Stimulated activated naive CD8-positive, alpha-beta T cell treated with anti-CD3 and anti-CD28 coated beads, Interleukin-15, Interleukin-2, amounts not matched to agents 100 ng/mL and 50 ng/mL, for 24 hours (primary cell): Measurements from ENCODE around the gene IPO9.
A peak's percentile ranks its signal among the peaks of the same experiment; 100 is the strongest.
"Not testable (repeated sequence)": the region's sequence is repeated elsewhere in the genome, so short reads cannot be mapped to it uniquely, and the experiment has no call there.

Experiments used
- H3K27ac Mint-ChIP-seq: one replicate; pipeline ENCODE4 v1.8.0; 2021; ENCODE audit warnings: mild to moderate bottlenecking, mixed read lengths
- H3K27me3 Mint-ChIP-seq: one replicate; pipeline ENCODE4 v1.8.0; 2021; ENCODE audit warnings: mixed read lengths
- H3K36me3 Mint-ChIP-seq: one replicate; pipeline ENCODE4 v1.8.0; 2021; ENCODE audit warnings: low read depth, mixed read lengths
- H3K4me1 Mint-ChIP-seq: one replicate; pipeline ENCODE4 v1.8.0; 2021; ENCODE audit warnings: low read depth, mixed read lengths
- H3K4me3 Mint-ChIP-seq: one replicate; pipeline ENCODE4 v1.8.0; 2021; ENCODE audit warnings: mild to moderate bottlenecking, mixed read lengths
- H3K9me3 Mint-ChIP-seq: one replicate; pipeline ENCODE4 v1.8.0; 2021; ENCODE audit warnings: mixed read lengths

Gene IPO9

GRCh38 chr1:201849372-201850052 lies 20.6 kb downstream of the IPO9 start:
- Mint-ChIP-seq H3K27ac (no peak overlapping the region), H3K36me3 (peaks cover 63% of the 10 kb centered on the region), H3K9me3 (no peaks in the 10 kb centered on the region), H3K4me3 (no peak overlapping the region), H3K27me3 (no peaks in the 10 kb centered on the region), H3K4me1 (peaks cover 13% of the 10 kb centered on the region)

- Mint-ChIP-seq H3K27ac (no peak overlapping the region), H3K9me3 (no peaks in the 10 kb centered on the region), H3K36me3 (peaks cover 69% of the 10 kb centered on the region), H3K27me3 (no peaks in the 10 kb centered on the region), H3K4me3 (no peak overlapping the region), H3K4me1 (peaks cover 13% of the 10 kb centered on the region)
Measured at GRCh38 chr1:201850053-201850397, 21.1 kb downstream of the IPO9 start.

GRCh38 chr1:201851949-201852348 lies 23.0 kb downstream of the IPO9 start:
- Mint-ChIP-seq H3K36me3 (peaks cover 86% of the 10 kb centered on the region), H3K9me3 (no peaks in the 10 kb centered on the region), H3K27ac (no peak overlapping the region), H3K4me3 (no peak overlapping the region), H3K4me1 (peaks cover 5% of the 10 kb centered on the region), H3K27me3 (no peaks in the 10 kb centered on the region)

- H3K27ac Mint-ChIP-seq, H3K27me3 Mint-ChIP-seq, H3K4me3 Mint-ChIP-seq, H3K4me1 Mint-ChIP-seq, H3K9me3 Mint-ChIP-seq: not testable (repeated sequence)
- H3K36me3 Mint-ChIP-seq, result peaks cover 81% of the 10 kb centered on the region
Measured at GRCh38 chr1:201856722-201857121, 27.8 kb downstream of the IPO9 start.

- no peak overlapping the region for H3K4me3 Mint-ChIP-seq
- H3K27me3 Mint-ChIP-seq, result no peaks in the 10 kb centered on the region
- H3K27ac Mint-ChIP-seq, result no peak overlapping the region
- no peaks in the 10 kb centered on the region for H3K9me3 Mint-ChIP-seq
- H3K36me3 Mint-ChIP-seq, result peaks cover 74% of the 10 kb centered on the region
- H3K4me1 Mint-ChIP-seq, result no peaks in the 10 kb centered on the region
Measured at GRCh38 chr1:201859424-201859823, 30.5 kb downstream of the IPO9 start.

GRCh38 chr1:201861448-201861847 lies 32.5 kb downstream of the IPO9 start:
- Mint-ChIP-seq H3K27ac (no peak overlapping the region), H3K36me3 (peaks cover 68% of the 10 kb centered on the region), H3K27me3 (no peaks in the 10 kb centered on the region), H3K4me3 (no peak overlapping the region), H3K4me1 (no peaks in the 10 kb centered on the region), H3K9me3 (no peaks in the 10 kb centered on the region)

GRCh38 chr1:201870397-201870796 lies 41.4 kb downstream of the IPO9 start:
- Mint-ChIP-seq H3K4me3 (no peak overlapping the region), H3K27ac (no peak overlapping the region), H3K36me3 (peaks cover 80% of the 10 kb centered on the region), H3K4me1 (no peaks in the 10 kb centered on the region), H3K9me3 (no peaks in the 10 kb centered on the region), H3K27me3 (no peaks in the 10 kb centered on the region)

- peaks cover 77% of the 10 kb centered on the region for H3K36me3 Mint-ChIP-seq
- H3K27ac Mint-ChIP-seq, result no peak overlapping the region
- H3K4me3 Mint-ChIP-seq, result no peak overlapping the region
- no peaks in the 10 kb centered on the region for H3K9me3 Mint-ChIP-seq
- H3K4me1 Mint-ChIP-seq, result no peaks in the 10 kb centered on the region
- no peaks in the 10 kb centered on the region for H3K27me3 Mint-ChIP-seq
Measured at GRCh38 chr1:201874672-201875071, 45.7 kb downstream of the IPO9 start.

- Mint-ChIP-seq H3K27me3 (no peaks in the 10 kb centered on the region), H3K27ac (no peak overlapping the region), H3K4me1 (no peaks in the 10 kb centered on the region), H3K4me3 (no peak overlapping the region), H3K36me3 (peaks cover 64% of the 10 kb centered on the region), H3K9me3 (no peaks in the 10 kb centered on the region)
Measured at GRCh38 chr1:201876148-201876818, 47.3 kb downstream of the IPO9 start.

- no peaks in the 10 kb centered on the region for H3K27me3 Mint-ChIP-seq
- H3K4me1 Mint-ChIP-seq, result no peaks in the 10 kb centered on the region
- H3K36me3 Mint-ChIP-seq, result peaks cover 47% of the 10 kb centered on the region
- no peak overlapping the region for H3K4me3 Mint-ChIP-seq
- H3K9me3 Mint-ChIP-seq, result no peaks in the 10 kb centered on the region
- H3K27ac Mint-ChIP-seq, result no peak overlapping the region
Measured at GRCh38 chr1:201877877-201878401, 49.0 kb downstream of the IPO9 start.

- H3K27me3 Mint-ChIP-seq, result peaks cover 4% of the 10 kb centered on the region
- no peaks in the 10 kb centered on the region for H3K9me3 Mint-ChIP-seq
- no peak overlapping the region for H3K4me3 Mint-ChIP-seq
- peaks cover 28% of the 10 kb centered on the region for H3K36me3 Mint-ChIP-seq
- H3K4me1 Mint-ChIP-seq, result peaks cover 7% of the 10 kb centered on the region
- H3K27ac Mint-ChIP-seq, result no peak overlapping the region
Measured at GRCh38 chr1:201880928-201881571, 52.1 kb downstream of the IPO9 start.

- Mint-ChIP-seq H3K27me3 (peaks cover 5% of the 10 kb centered on the region), H3K27ac (peak overlapping the region; percentile 51), H3K4me1 (peaks cover 7% of the 10 kb centered on the region), H3K9me3 (no peaks in the 10 kb centered on the region), H3K4me3 (no peak overlapping the region), H3K36me3 (peaks cover 24% of the 10 kb centered on the region)
Measured at GRCh38 chr1:201881617-201882016, 52.7 kb downstream of the IPO9 start.

- H3K36me3 Mint-ChIP-seq, result peaks cover 13% of the 10 kb centered on the region
- H3K27me3 Mint-ChIP-seq, result peaks cover 14% of the 10 kb centered on the region
- H3K9me3 Mint-ChIP-seq, result no peaks in the 10 kb centered on the region
- no peak overlapping the region for H3K27ac Mint-ChIP-seq
- H3K4me1 Mint-ChIP-seq, result peaks cover 7% of the 10 kb centered on the region
- no peak overlapping the region for H3K4me3 Mint-ChIP-seq
Measured at GRCh38 chr1:201882665-201883132, 53.7 kb downstream of the IPO9 start.

- Mint-ChIP-seq H3K36me3 (peaks cover 10% of the 10 kb centered on the region), H3K27ac (no peak overlapping the region), H3K4me3 (no peak overlapping the region), H3K4me1 (peaks cover 10% of the 10 kb centered on the region), H3K9me3 (no peaks in the 10 kb centered on the region), H3K27me3 (peaks cover 20% of the 10 kb centered on the region)
Measured at GRCh38 chr1:201883266-201883665, 54.3 kb downstream of the IPO9 start.

GRCh38 chr1:201883786-201884185 lies 54.8 kb downstream of the IPO9 start:
- H3K27me3 Mint-ChIP-seq, result peaks cover 20% of the 10 kb centered on the region
- no peak overlapping the region for H3K4me3 Mint-ChIP-seq
- H3K4me1 Mint-ChIP-seq, result peaks cover 10% of the 10 kb centered on the region
- H3K9me3 Mint-ChIP-seq, result no peaks in the 10 kb centered on the region
- no peak overlapping the region for H3K27ac Mint-ChIP-seq
- H3K36me3 Mint-ChIP-seq, result peaks cover 5% of the 10 kb centered on the region
